Muscle layer of duodenum (tissue), 2 donors: ENCODE measurements around the gene HNMT.
"Not testable (repeated sequence)": the region's sequence is repeated elsewhere in the genome, so short reads cannot be mapped to it uniquely, and the experiment has no call there.

Experiments
- H3K27ac ChIP-seq: one replicate; pipeline ENCODE4 v1.7.0; 2013; ENCODE audit warnings: mild to moderate bottlenecking, low read length
- H3K27me3 ChIP-seq: one replicate; pipeline ENCODE4 v1.7.0; 2013; ENCODE audit warnings: low read depth, mild to moderate bottlenecking, control low read depth, low read length
- H3K36me3 ChIP-seq, 2 donors: one replicate each; pipeline ENCODE4 v1.7.0; 2013; ENCODE audit warnings: low read length in 2 of 2, control low read depth in 1 of 2, mild to moderate bottlenecking in 1 of 2; ENCODE audit not compliant: insufficient read depth in 2 of 2, control insufficient read depth in 1 of 2
- H3K4me1 ChIP-seq, 2 donors: one replicate each; pipeline ENCODE4 v1.7.0; 2013; ENCODE audit warnings: low read length in 2 of 2, mild to moderate bottlenecking in 2 of 2, control low read depth in 1 of 2, moderate library complexity in 1 of 2; ENCODE audit not compliant: insufficient read depth in 2 of 2, control insufficient read depth in 1 of 2
- H3K4me3 ChIP-seq, 2 donors: one replicate each; pipeline ENCODE4 v1.7.0; 2013; ENCODE audit warnings: low read length in 2 of 2, low read depth in 1 of 2, mild to moderate bottlenecking in 1 of 2
- H3K9me3 ChIP-seq, 2 donors: one replicate each; pipeline ENCODE4 v1.7.0; 2013; ENCODE audit warnings: low read length in 2 of 2, control low read depth in 1 of 2, mild to moderate bottlenecking in 1 of 2; ENCODE audit not compliant: control insufficient read depth in 1 of 2
- donor health status: healthy.

HNMT gene

DNA sequence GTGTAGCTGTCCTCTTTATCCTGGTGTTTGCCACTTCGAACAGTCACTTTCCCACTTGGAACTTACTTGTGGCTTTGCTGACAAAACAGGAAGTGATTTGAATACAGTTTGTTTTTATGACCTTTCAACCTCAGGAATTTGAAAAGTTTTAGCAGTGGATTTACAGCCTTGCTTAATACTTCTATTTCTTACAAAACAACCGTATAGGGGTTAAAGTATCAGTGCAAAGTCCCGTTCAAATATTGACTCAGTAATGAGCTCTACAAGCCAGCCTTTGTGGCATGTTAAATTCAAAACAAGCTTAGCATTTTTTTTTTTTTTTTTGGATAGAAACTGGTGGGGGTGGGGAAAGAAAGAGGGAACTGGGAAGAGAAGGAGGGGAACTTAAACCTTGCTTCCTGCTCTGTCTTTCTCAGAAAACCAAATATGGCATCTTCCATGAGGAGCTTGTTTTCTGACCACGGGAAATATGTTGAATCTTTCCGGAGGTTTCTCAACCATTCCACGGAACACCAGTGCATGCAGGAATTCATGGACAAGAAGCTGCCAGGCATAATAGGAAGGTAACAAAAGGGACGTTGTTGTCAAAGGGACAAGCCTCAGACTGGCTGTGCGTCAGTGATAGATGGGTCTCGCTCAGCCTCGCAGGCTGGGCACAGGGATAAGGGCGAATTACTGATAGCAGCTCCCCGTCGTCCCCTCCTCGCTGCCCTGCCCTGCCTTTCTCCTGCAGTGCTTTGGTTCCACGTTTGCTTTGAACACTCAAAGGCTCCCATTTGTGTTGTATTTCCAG is at the start of gene HNMT:
Gene HNMT, plus strand, starts transcription at position 408 of the 793 bp plus-strand sequence. Its CDS starts 19 bp downstream, at position 427.
- Histone ChIP-seq H3K27me3 (no peaks in the 10 kb centered on the region), H3K4me1 (peaks cover 4 to 9% of the 10 kb centered on the region in 2 donors), H3K4me3 (peak within 1 kb of the TSS; percentile 65 to 89), H3K27ac (peak within 1 kb of the TSS; percentile 91), H3K36me3 (peaks cover 0 to 3% of the 10 kb centered on the region in 2 donors), H3K9me3 (no peaks in the 10 kb centered on the region)

GRCh38 chr2:137921105-137921880 is 43.0 kb upstream of the HNMT start:
- no peak overlapping the region for H3K27ac ChIP-seq
- no peaks in the 10 kb centered on the region for H3K27me3 ChIP-seq
- no peaks in the 10 kb centered on the region for H3K36me3 ChIP-seq

DNA sequence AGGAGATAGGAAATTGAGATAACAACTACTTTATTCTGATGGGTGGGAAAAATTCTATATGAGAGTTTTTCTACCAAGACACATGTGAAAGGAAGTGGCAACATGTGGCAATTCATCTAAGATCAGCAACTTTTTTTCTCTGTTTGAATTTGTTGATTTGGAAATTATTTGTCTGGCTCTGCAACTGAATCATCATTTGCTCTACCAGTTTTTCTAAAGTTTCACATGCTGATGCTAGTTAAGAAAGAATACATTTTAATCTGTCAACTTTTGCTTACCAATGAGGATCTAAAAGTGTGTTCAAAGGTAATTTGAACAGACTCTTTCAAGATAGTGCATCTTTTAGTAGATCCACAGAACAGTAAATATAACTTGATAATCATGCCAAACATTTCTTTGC is 42.1 kb upstream of the HNMT start:
- not testable (repeated sequence) for H3K27me3 ChIP-seq, H3K4me3 ChIP-seq, H3K36me3 ChIP-seq, H3K9me3 ChIP-seq, H3K4me1 ChIP-seq, H3K27ac ChIP-seq

More at GRCh38 chr2:137921105-137921880, 43.0 kb upstream of the HNMT start:
- no peak overlapping the region for H3K4me3 ChIP-seq
- peaks cover 0 to 3% of the 10 kb centered on the region in 2 donors for H3K4me1 ChIP-seq
- no peaks in the 10 kb centered on the region for H3K9me3 ChIP-seq

- Histone ChIP-seq H3K4me3 (no peak overlapping the region), H3K4me1 (peaks cover 0 to 3% of the 10 kb centered on the region in 2 donors), H3K36me3 (no peaks in the 10 kb centered on the region), H3K27ac (no peak overlapping the region), H3K9me3 (no peaks in the 10 kb centered on the region), H3K27me3 (no peaks in the 10 kb centered on the region)
Observed at GRCh38 chr2:137924019-137924418, 40.3 kb upstream of the HNMT start.

- H3K27me3 ChIP-seq = no peaks in the 10 kb centered on the region
- H3K4me3 ChIP-seq = no peak overlapping the region
- peaks cover 0 to 3% of the 10 kb centered on the region in 2 donors for H3K4me1 ChIP-seq
- H3K9me3 ChIP-seq = no peaks in the 10 kb centered on the region
- H3K27ac ChIP-seq = no peak overlapping the region
- H3K36me3 ChIP-seq = no peaks in the 10 kb centered on the region
Observed at GRCh38 chr2:137925599-137925998, 38.7 kb upstream of the HNMT start.

GRCh38 chr2:137927846-137928245 is 36.4 kb upstream of the HNMT start:
- no peak overlapping the region for H3K27ac ChIP-seq
- no peaks in the 10 kb centered on the region for H3K27me3 ChIP-seq
- H3K4me1 ChIP-seq = no peaks in the 10 kb centered on the region
- no peak overlapping the region for H3K4me3 ChIP-seq
- no peaks in the 10 kb centered on the region for H3K36me3 ChIP-seq
- H3K9me3 ChIP-seq = no peaks in the 10 kb centered on the region

- Histone ChIP-seq H3K36me3 (no peaks in the 10 kb centered on the region), H3K4me3 (no peak overlapping the region), H3K27me3 (no peaks in the 10 kb centered on the region), H3K4me1 (no peaks in the 10 kb centered on the region), H3K27ac (no peak overlapping the region), H3K9me3 (no peaks in the 10 kb centered on the region)
Observed at GRCh38 chr2:137928547-137929518, 35.4 kb upstream of the HNMT start.

DNA sequence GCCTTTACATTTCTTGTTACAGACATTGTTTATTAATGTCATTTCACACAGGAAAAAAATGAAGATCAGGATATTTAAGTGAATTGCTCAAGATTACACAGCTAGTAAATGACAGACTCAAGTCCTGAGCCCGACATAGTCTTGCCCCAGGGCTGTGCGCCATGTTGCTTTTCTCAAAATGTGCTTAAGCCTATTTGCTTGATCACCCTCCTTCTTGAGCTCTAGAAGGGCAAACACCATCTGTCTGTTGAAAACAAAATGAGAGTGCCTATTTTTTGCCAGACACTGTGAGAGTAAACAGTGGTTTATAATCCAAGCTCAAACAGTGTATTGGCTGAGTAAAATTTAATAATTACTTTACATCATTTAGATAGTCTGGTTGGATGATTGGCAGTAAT is 34.8 kb upstream of the HNMT start:
- Histone ChIP-seq H3K27ac (no peak overlapping the region), H3K4me3 (no peak overlapping the region), H3K36me3 (no peaks in the 10 kb centered on the region), H3K9me3 (no peaks in the 10 kb centered on the region), H3K4me1 (no peaks in the 10 kb centered on the region), H3K27me3 (no peaks in the 10 kb centered on the region)

DNA sequence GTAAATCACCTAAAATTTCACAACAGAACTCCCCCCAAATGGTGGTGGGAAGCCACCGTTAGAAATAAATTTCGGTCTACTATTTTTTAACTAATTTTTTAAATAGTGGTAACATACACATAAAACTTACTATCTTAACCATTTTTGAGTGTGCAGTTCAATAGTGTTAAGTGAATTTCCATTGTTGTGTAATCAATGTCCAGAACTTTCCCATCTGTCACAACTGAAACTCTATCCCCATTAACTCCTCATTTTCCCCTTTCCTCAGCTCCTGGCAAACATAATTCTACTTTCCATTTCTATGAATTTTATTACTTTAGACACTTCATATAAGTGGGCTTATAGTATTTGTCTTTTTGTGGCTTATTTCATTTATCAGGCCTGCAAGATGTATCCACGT is 34.1 kb upstream of the HNMT start:
- H3K27me3 ChIP-seq = no peaks in the 10 kb centered on the region
- no peak overlapping the region for H3K4me3 ChIP-seq
- H3K27ac ChIP-seq = no peak overlapping the region
- H3K36me3 ChIP-seq = no peaks in the 10 kb centered on the region
- H3K4me1 ChIP-seq = no peaks in the 10 kb centered on the region
- H3K9me3 ChIP-seq = no peaks in the 10 kb centered on the region

- no peak overlapping the region for H3K27ac ChIP-seq
- no peak overlapping the region for H3K4me3 ChIP-seq
- no peaks in the 10 kb centered on the region for H3K4me1 ChIP-seq
- no peaks in the 10 kb centered on the region for H3K9me3 ChIP-seq
- no peaks in the 10 kb centered on the region for H3K27me3 ChIP-seq
- no peaks in the 10 kb centered on the region for H3K36me3 ChIP-seq
Observed at GRCh38 chr2:137935591-137935990, 28.7 kb upstream of the HNMT start.

DNA sequence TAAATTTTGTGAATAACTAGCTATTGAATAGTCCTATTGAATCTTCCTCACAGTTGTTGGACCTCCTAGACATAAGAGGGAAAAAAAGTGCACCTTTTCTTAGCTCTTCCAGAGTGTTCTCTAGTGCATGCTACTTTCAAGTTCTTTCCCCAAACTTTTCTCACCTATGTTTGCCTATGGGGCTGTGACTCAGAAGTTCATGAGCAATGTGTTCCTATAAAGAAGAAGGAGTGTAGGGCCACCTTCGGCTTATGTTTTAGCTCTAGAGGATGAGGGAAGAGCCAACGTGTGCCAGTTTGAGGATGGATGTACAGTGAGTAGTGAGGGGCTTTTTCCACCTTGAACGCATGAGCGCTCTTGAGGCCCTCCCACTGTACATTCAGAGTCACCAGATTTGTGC is 27.0 kb upstream of the HNMT start:
- Histone ChIP-seq H3K4me1 (no peaks in the 10 kb centered on the region), H3K4me3 (no peak overlapping the region), H3K27ac (no peak overlapping the region), H3K9me3 (no peaks in the 10 kb centered on the region), H3K27me3 (no peaks in the 10 kb centered on the region), H3K36me3 (no peaks in the 10 kb centered on the region)
